HUES64 (cell line): ENCODE data around the gene EIF2B5. TPM values are rescaled to one million over a fixed set of nuclear protein-coding genes. Genes with fewer than 3 reads are reported as not detected.
A peak's percentile ranks its signal among the peaks of the same experiment; 100 is the strongest.
"Not testable (repeated sequence)": the region's sequence is repeated elsewhere in the genome, so short reads cannot be mapped to it uniquely, and the experiment has no call there.

ENCODE experiments used
- H3K27ac ChIP-seq: 2 replicates; pipeline ENCODE4 v1.7.0; 2013; ENCODE audit warnings: low read depth, low read length, inconsistent platforms
- H3K27me3 ChIP-seq: 2 replicates; pipeline ENCODE4 v1.6.1; 2013; ENCODE audit warnings: mild to moderate bottlenecking, low read length; ENCODE audit not compliant: insufficient read depth
- H3K36me3 ChIP-seq: 2 replicates; pipeline ENCODE4 v1.6.1; 2013; ENCODE audit warnings: mild to moderate bottlenecking, low read length; ENCODE audit not compliant: insufficient read depth
- H3K4me1 ChIP-seq: 2 replicates; pipeline ENCODE4 v1.6.1; 2013; ENCODE audit warnings: mild to moderate bottlenecking, low read length, moderate library complexity; ENCODE audit not compliant: insufficient read depth
- H3K4me3 ChIP-seq: 2 replicates; pipeline ENCODE4 v1.5.1; 2013; ENCODE audit warnings: mild to moderate bottlenecking, low read length, moderate library complexity
- H3K9ac ChIP-seq: 2 replicates; pipeline ENCODE4 v1.6.1; 2013; ENCODE audit warnings: mild to moderate bottlenecking, low read depth, low read length
- H3K9me3 ChIP-seq: 2 replicates; pipeline ENCODE4 v1.6.1; 2013; ENCODE audit warnings: low read depth, low read length; ENCODE audit not compliant: insufficient read depth
- WGBS: fragments of 150-250, 120-280 bp; methylation state at CpG from one replicate; pipeline ENCODE4 v1.1.7; 2013; ENCODE audit warnings: missing lambda C conversion rate; 5-methylcytosine and 5-hydroxymethylcytosine counted together
- polyA plus RNA-seq, 2 experiments: library from polyadenylated mRNA; stranded (reverse); fragments of 50-300 nt; gene quantifications; one replicate each; pipeline ENCODE4 v1.2.3, GENCODE V29; 2013

Gene EIF2B5
- 30.0 TPM for polyA plus RNA-seq (2013, experiment 1 of 2)
- polyA plus RNA-seq (2013, experiment 2 of 2): 27.4 TPM

DNA sequence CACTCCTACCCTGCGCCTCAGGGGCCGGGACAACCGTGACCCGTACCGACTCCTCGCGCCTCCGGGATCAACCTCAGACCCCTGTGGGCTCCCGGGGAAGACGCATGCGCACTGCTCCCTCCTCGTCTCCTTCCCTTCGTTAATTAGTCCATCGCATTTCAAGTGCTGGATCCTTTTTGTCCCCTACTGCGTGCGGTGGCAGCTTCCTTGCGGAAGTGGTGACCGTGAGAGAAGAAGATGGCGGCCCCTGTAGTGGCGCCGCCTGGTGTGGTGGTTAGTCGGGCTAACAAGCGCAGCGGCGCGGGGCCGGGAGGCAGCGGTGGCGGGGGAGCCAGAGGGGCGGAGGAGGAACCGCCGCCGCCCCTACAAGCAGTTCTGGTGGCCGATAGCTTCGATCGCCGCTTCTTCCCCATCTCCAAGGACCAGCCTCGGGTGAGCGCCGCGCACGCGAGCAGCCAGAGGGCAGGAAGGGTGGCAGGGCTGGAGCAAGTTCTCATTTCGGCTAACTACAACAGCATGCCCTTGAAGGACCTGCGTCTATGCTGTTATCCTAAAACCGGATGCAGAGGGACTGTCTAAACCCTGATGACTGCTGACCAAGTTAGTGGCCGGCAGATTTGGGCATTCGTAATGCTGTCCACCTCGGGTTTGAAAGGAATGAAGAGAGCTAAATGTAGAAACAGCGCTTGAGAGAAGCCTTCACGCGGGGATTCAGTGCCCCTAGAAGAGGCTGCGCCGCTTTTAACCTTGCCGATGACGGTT is at the start of gene EIF2B5:
Gene EIF2B5, plus strand, starts transcription at position 210 of the 762 bp plus-strand sequence. Its CDS starts 28 bp downstream, at position 238.
- under 1% methylated on average over 56 of the region's 56 CpGs for WGBS
- peaks cover 13% of the 10 kb centered on the region; the same call in 1 of the 2 replicates for H3K4me1 ChIP-seq
- peak within 1 kb of the TSS; percentile 84 for H3K9ac ChIP-seq
- no peaks in the 10 kb centered on the region for H3K9me3 ChIP-seq
- peak within 1 kb of the TSS; percentile 79 for H3K27ac ChIP-seq
- peak within 1 kb of the TSS; percentile 97 for H3K4me3 ChIP-seq
- no peaks in the 10 kb centered on the region for H3K27me3 ChIP-seq
- H3K36me3 ChIP-seq: peaks cover 9% of the 10 kb centered on the region

DNA sequence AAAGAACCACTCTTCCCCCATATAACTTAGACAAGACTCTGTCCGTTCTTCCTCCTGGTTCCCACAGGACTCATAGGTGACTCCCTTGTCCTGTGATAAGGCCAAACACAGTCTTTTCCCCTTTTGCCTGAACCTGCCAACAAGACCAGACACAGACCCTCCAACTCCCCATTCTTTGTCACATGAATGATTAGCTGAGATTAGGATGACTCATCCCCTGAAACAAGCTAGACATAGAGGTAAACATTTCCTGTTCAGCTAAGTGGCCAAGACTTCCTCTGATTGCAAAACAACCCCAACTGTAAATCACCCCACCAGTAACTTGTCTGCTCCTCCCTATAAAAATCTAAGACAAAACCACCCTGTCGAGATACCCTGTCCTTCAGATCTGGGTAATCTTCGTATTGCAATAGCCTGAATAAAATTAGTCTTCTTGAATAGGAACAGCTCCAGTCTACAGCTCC is 49.7 kb upstream of the EIF2B5 start:
- 92% methylated on average over 3 of the region's 3 CpGs for WGBS
- Histone ChIP-seq H3K27ac (no peak overlapping the region), H3K36me3 (no peaks in the 10 kb centered on the region), H3K4me1 (no peaks in the 10 kb centered on the region), H3K9me3 (no peaks in the 10 kb centered on the region), H3K4me3 (no peak overlapping the region), H3K9ac (no peak overlapping the region), H3K27me3 (no peaks in the 10 kb centered on the region)

DNA sequence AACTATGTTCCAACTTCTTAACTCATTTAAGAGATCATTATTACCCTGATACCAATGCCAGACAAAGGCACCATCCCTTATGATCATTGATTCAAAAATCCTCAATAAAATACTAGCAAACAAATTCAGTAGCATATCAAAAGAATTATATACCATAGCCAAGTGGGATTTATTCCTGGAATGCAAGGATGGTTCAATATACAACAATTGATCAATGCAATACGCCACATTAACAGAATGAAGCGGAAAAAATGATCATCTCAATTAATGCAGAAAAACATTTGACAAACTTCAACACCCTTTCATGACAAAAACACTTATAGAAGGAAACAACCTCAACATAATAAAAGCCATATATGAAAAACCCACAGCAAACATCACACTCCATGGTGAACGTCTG is 43.0 kb upstream of the EIF2B5 start:
- 89% methylated on average over 3 of the region's 3 CpGs for WGBS
- Histone ChIP-seq H3K9ac (no peak overlapping the region), H3K27ac (no peak overlapping the region), H3K36me3 (no peaks in the 10 kb centered on the region), H3K9me3 (peaks cover 10% of the 10 kb centered on the region; the same call in 1 of the 2 replicates), H3K4me1 (no peaks in the 10 kb centered on the region), H3K27me3 (no peaks in the 10 kb centered on the region), H3K4me3 (no peak overlapping the region)

DNA sequence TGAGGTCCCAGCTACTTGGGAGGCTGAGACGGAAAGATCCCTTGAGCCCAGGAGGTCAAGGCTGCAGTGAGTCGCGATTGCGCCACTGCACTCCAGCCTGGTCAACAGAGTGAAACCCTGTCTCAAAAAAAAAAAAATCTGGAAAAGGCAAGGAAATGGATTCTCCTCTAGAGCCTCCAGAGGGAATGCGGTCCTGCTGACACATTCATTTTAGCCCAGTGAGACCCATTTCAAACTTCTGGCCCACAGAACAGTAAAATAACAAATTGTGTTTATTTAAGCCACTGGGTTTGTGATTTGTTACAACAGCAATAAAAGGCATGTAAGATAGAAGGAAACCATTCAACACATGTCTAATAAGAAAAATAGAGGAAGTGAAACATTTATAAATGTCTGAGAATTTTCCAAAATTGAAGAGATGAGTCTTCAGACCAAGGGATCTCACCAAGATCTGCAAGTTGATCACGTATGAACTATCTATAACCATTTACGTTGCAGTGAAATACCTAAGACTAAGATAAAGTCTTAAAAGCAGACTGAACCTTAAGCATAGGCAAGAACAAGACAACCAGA is 38.3 kb upstream of the EIF2B5 start, which contains the start of gene HTR3E:
Gene HTR3E, plus strand, starts transcription at position 254 of the 573 bp plus-strand sequence. CDS start 466 bp downstream, outside the sequence.
- no peak within 1 kb of the TSS for H3K9ac ChIP-seq
- H3K9me3 ChIP-seq: peaks cover 6% of the 10 kb centered on the region; the same call in 1 of the 2 replicates
- no peak within 1 kb of the TSS for H3K27ac ChIP-seq
- H3K4me1 ChIP-seq: no peaks in the 10 kb centered on the region
- 91% methylated on average over 7 of the region's 7 CpGs for WGBS
- H3K27me3 ChIP-seq: no peaks in the 10 kb centered on the region
- no peak within 1 kb of the TSS for H3K4me3 ChIP-seq
- no peaks in the 10 kb centered on the region for H3K36me3 ChIP-seq

DNA sequence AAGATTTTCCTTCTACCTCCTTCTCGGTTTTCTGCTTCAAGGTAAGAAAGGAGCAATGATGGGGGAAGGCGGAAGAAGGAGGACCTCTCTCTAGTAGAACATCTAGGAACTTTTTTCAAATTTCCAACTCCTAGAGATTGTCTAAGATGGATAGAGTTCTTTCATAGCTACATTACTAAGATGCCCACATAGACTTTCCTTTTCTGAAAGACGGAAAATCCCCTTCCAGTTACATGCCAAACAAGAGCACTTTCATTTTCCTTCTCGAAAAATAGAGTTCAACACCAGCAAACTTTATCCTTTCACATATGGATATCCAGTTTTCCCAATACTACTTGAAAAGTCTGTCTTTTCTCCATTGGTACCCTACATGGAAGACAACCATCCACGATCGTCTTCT is 37.6 kb upstream of the EIF2B5 start:
- Histone ChIP-seq H3K4me1 (no peaks in the 10 kb centered on the region), H3K27ac (no peak overlapping the region), H3K4me3 (no peak overlapping the region), H3K36me3 (no peaks in the 10 kb centered on the region), H3K9ac (no peak overlapping the region), H3K9me3 (no peaks in the 10 kb centered on the region), H3K27me3 (no peaks in the 10 kb centered on the region)
- WGBS: 91% methylated on average over 4 of the region's 6 CpGs

DNA sequence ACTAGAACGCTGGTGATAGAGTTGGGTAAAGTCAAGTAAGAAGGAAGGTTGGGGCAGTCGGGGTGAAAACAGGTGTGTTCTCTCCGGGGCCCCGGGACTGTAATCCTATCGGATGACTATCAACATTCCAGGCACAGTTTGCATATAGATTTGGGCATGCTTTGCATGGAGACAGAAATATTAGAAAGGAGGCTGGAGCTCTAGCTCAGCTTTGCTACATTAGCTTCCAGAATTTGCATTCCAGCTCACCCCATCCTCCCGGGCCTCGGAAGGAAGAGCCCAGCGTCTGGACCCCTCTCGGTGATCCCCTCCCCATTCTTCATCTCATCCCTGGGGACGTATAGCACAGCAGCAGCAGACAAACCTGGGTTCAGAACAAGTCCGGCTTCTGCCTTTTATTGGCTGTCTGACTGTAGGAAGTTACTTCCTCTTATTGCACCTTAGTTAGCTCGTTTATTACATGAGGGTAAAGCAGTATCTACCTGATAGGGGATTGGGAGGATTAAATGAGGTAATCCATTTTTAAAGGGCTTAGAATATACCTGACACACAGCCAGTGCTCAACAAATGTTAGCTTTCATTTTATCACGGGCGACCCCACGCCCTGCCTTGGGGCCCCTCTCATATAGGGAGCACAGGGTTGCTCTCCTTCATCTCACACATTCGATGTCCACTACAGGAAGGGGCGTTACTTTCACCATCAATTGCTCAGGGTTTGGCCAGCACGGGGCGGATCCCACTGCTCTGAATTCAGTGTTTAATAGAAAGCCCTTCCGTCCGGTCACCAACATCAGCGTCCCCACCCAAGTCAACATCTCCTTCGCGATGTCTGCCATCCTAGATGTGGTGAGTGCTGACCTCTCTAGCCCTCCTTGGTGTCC is 35.1 kb upstream of the EIF2B5 start:
- Histone ChIP-seq H3K4me3 (no peak overlapping the region), H3K36me3 (no peaks in the 10 kb centered on the region), H3K27me3 (no peaks in the 10 kb centered on the region), H3K4me1 (no peaks in the 10 kb centered on the region), H3K27ac (no peak overlapping the region), H3K9ac (no peak overlapping the region), H3K9me3 (no peaks in the 10 kb centered on the region)
- 85% methylated on average over 24 of the region's 24 CpGs for WGBS

DNA sequence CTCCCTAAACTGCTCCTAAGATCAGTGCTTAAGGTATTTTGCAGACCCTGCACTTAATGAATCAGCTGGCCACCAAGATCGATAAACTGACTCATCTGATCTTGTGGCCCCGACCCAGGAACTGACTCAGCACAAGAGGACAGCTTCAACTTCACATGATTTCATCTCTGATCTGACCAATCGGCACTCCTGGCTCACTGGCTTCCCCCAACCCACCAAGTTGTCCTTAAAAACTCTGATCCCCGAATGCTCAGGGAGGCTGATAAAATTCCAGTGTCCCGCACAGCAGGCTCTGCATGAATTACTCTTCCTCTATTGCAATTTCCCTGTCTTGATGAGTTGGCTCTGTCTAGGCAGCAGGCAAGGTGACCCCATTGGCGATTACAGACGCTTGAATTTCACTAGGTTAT is 24.8 kb upstream of the EIF2B5 start:
- Histone ChIP-seq H3K4me1 (no peaks in the 10 kb centered on the region), H3K9ac (no peak overlapping the region), H3K4me3 (no peak overlapping the region), H3K36me3 (no peaks in the 10 kb centered on the region), H3K9me3 (no peaks in the 10 kb centered on the region), H3K27ac (no peak overlapping the region), H3K27me3 (no peaks in the 10 kb centered on the region)
- WGBS: 67% methylated on average over 7 of the region's 7 CpGs

DNA sequence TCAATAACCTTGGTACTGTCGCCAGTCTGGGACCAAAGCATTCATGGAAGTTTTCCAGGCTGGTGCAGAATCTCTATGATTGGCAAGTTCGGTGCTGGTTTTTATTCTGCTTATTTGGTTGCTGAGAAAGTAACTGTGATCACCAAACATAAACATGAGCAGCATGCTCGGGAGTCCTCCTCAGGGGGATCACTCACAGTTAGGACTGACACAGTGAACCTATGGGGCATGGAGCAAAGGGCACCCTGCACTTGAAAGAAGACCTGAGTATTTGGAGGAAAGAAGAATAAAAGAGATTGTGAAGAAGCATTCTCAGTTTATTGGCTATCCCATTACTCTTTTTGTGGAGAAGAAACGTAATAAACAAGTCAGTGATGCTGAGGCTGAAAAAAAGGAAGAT is 19.1 kb upstream of the EIF2B5 start:
- H3K9ac ChIP-seq: no peak overlapping the region
- peaks cover 4% of the 10 kb centered on the region; the same call in 1 of the 2 replicates for H3K27me3 ChIP-seq
- H3K4me1 ChIP-seq: no peaks in the 10 kb centered on the region
- H3K27ac ChIP-seq: no peak overlapping the region
- 87% methylated on average over 4 of the region's 4 CpGs for WGBS
- no peak overlapping the region for H3K4me3 ChIP-seq
- no peaks in the 10 kb centered on the region for H3K36me3 ChIP-seq
- no peaks in the 10 kb centered on the region for H3K9me3 ChIP-seq

DNA sequence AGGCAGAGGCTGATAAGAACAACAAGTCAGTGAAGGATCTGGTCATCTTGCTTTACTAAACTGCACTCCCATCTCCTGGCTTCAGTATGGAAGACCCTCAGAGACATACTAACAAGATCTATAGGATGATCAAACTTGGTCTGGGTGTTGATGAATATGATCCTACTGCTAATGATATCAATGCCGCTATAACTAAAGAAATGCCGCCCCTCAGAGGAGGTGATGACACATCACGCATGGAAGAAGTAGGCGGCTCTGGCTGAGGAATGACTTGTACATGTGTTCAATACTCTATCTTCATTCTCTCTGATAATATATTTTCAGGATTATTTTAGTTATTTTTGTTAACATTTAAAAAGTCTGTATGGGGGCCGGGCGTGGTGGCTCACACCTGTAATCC is 17.5 kb upstream of the EIF2B5 start:
- WGBS: 93% methylated on average over 6 of the region's 6 CpGs
- H3K4me3 ChIP-seq: no peak overlapping the region
- H3K27ac ChIP-seq: no peak overlapping the region
- no peaks in the 10 kb centered on the region for H3K36me3 ChIP-seq
- peaks cover 4% of the 10 kb centered on the region; the same call in 1 of the 2 replicates for H3K27me3 ChIP-seq
- no peaks in the 10 kb centered on the region for H3K9me3 ChIP-seq
- H3K9ac ChIP-seq: no peak overlapping the region
- no peaks in the 10 kb centered on the region for H3K4me1 ChIP-seq

DNA sequence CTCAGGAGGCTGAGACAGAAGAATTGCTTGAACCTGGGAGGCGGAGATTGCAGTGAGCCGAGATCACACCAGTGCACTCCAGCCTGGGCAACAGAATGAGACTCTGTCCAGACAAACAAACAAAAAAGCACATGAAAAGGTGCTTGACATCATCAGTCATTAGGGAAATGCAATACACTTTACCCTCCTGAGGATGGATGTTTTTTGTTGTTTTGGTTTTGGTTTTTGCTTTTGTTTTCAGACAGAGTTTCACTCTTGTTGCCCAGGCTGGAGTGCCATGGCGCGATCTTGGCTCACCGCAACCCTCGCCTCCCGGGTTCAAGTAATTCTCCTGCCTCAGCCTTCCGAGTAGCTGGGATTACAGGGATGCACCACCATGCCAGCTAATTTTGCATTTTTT is 14.1 kb upstream of the EIF2B5 start:
- not testable (repeated sequence) for H3K9ac ChIP-seq, H3K27me3 ChIP-seq, H3K36me3 ChIP-seq, H3K9me3 ChIP-seq, H3K4me1 ChIP-seq, H3K27ac ChIP-seq, H3K4me3 ChIP-seq
- 95% methylated on average over 8 of the region's 8 CpGs for WGBS

DNA sequence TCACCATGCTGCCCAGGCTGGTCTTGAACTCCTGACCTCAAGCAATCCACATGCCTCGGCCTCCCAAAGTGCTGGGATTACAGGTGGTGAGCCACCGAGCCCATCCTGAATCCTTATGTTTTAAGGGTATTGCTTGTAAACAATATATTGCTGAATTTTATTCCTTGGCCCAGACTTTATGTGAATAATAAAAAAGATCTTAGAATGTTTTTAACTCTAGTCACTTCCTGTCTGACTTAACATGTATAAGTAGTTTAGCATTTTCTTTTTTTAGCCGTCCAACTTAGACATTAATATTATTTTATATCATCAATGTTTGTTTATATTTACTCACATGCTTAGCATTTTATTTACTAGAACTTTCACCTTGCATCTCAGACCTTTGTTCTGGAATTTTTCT is 9.2 kb upstream of the EIF2B5 start:
- 76% methylated on average over 2 of the region's 3 CpGs for WGBS
- Histone ChIP-seq H3K4me3 (no peak overlapping the region), H3K9me3 (no peaks in the 10 kb centered on the region), H3K9ac (no peak overlapping the region), H3K4me1 (no peaks in the 10 kb centered on the region), H3K27me3 (no peaks in the 10 kb centered on the region), H3K36me3 (no peaks in the 10 kb centered on the region), H3K27ac (no peak overlapping the region)
